ENCODE data around the gene NKAIN4.

DNA sequence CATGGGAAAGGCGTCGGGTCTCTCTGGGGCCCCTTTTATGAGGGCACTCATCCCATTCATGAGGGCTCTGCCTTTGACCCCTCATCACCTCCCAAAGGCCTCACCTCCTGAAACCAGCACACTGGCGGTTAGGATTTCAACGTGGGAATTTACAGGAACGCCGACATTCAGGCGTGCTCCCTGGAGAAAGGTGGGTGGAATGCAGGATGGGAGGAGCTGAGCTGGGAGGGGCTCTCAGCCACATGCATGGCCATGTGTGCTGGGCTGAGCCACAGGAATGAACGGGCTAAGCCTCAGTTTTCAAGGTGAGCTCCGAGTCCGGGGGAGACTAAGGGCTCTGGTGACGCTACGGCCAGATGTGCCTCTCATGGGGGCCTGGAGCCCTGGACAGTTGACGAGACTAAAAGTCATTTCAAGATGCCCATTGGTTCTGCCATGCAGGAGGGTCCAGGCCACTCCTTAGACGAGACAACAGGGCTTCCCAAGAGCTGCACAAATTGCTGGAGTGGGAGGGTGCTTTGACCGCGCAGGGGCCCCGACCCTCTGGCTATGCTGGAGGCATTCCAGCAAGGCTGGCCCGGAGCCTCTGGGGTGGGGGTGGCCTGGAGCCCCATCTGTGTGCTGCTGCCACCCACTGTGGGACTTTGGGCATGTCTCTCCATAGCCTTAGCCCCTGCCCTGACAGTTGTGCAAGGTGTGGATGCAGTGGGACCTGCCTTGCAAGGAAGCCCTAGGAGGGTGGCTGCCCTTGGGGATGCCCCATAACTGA lies 14.6 kb upstream of the NKAIN4 start:
- TF ChIP-seq, protein P1, sequence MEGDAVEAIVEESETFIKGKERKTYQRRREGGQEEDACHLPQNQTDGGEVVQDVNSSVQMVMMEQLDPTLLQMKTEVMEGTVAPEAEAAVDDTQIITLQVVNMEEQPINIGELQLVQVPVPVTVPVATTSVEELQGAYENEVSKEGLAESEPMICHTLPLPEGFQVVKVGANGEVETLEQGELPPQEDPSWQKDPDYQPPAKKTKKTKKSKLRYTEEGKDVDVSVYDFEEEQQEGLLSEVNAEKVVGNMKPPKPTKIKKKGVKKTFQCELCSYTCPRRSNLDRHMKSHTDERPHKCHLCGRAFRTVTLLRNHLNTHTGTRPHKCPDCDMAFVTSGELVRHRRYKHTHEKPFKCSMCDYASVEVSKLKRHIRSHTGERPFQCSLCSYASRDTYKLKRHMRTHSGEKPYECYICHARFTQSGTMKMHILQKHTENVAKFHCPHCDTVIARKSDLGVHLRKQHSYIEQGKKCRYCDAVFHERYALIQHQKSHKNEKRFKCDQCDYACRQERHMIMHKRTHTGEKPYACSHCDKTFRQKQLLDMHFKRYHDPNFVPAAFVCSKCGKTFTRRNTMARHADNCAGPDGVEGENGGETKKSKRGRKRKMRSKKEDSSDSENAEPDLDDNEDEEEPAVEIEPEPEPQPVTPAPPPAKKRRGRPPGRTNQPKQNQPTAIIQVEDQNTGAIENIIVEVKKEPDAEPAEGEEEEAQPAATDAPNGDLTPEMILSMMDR (IDR thresholded peaks at IDR 0.05; ENCODE audit: poor library complexity) = no peak
- TF ChIP-seq EZH2phosphoT487 (IDR thresholded peaks at IDR 0.05; ENCODE audit: low read depth, severe bottlenecking, unreplicated experiment) = no peak
